GM21786 (cell line): ENCODE measurements around the gene PCED1B.

Experiments used
- ATAC-seq: cut with Tn5 transposase; IDR thresholded peaks from one replicate; pipeline ENCODE4 v1.9.1; 2021; ENCODE audit not compliant: unreplicated experiment

The PCED1B gene

GRCh38 chr12:47225356-47225755, 145.9 kb downstream of the PCED1B start:
- no peak for ATAC-seq

- ATAC-seq, result no peak
Observed at GRCh38 chr12:47226199-47226598, 146.8 kb downstream of the PCED1B start.

GRCh38 chr12:47228802-47229201, 149.4 kb downstream of the PCED1B start:
- no peak for ATAC-seq

GRCh38 chr12:47231456-47231855, 152.0 kb downstream of the PCED1B start:
- no peak for ATAC-seq

GRCh38 chr12:47234576-47235141, 155.2 kb downstream of the PCED1B start:
- no peak for ATAC-seq

GRCh38 chr12:47235258-47236040, 156.0 kb downstream of the PCED1B start:
- ATAC-seq, result no peak

GRCh38 chr12:47236109-47236714, 156.8 kb downstream of the PCED1B start:
- no peak for ATAC-seq

GRCh38 chr12:47237751-47238211, 158.4 kb downstream of the PCED1B start:
- ATAC-seq, result no peak

- ATAC-seq, result no peak
Observed at GRCh38 chr12:47238669-47239114, 159.3 kb downstream of the PCED1B start.

- no peak for ATAC-seq
Observed at GRCh38 chr12:47242426-47242825, 163.0 kb downstream of the PCED1B start.

GRCh38 chr12:47244835-47245234, 165.4 kb downstream of the PCED1B start:
- no peak for ATAC-seq

- no peak for ATAC-seq
Observed at GRCh38 chr12:47245623-47246022, 166.2 kb downstream of the PCED1B start.

- no peak for ATAC-seq
Observed at GRCh38 chr12:47247418-47247817, 168.0 kb downstream of the PCED1B start.

- ATAC-seq, result no peak
Observed at GRCh38 chr12:47249082-47249481, 169.7 kb downstream of the PCED1B start.

- no peak for ATAC-seq
Observed at GRCh38 chr12:47249719-47250357, 170.4 kb downstream of the PCED1B start.

- no peak for ATAC-seq
Observed at GRCh38 chr12:47251919-47252318, 172.5 kb downstream of the PCED1B start.

- ATAC-seq, result no peak
Observed at GRCh38 chr12:47264951-47265350, 185.5 kb downstream of the PCED1B start.

GRCh38 chr12:47265391-47265790, 186.0 kb downstream of the PCED1B start:
- ATAC-seq, result no peak

- ATAC-seq, result no peak
Observed at GRCh38 chr12:47267571-47267970, 188.2 kb downstream of the PCED1B start.

GRCh38 chr12:47268501-47269454, 189.4 kb downstream of the PCED1B start:
- peak; percentile 81 for ATAC-seq
